ENCODE measurements around the gene MALRD1.

MALRD1 gene

DNA sequence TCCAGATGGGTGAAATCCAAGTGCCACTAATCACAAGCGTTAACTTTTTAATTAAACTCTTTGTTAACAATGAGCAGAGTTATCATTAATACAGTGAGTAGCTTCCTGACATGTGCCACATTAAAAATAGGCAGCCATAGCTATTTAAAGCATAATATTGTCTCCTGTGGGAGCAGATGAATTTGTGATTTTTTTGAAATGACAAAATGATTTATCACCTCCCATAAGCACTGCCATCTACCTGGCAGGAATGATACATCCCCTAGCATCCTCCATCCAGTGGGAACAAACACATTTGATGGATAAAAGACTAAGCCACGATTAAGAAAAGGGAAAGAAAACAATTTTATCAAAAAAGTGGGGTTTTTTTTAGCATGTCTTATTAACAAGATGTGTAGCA is 605.3 kb downstream of the MALRD1 start:
- ChIA-PET CTCF (interaction anchor here (0.5 kb wide), 1 partner anchor 946 kb away, joined by 4 read pairs; no protein-coding TSS in a partner anchor), POLR2A (ENCODE audit: low non-redundant PET) (no interaction called here)
- H3K27ac ChIP-seq = no peak overlapping the region
- DNase-seq (ENCODE audit: low spot score) = no peak
- TF ChIP-seq, protein P1, sequence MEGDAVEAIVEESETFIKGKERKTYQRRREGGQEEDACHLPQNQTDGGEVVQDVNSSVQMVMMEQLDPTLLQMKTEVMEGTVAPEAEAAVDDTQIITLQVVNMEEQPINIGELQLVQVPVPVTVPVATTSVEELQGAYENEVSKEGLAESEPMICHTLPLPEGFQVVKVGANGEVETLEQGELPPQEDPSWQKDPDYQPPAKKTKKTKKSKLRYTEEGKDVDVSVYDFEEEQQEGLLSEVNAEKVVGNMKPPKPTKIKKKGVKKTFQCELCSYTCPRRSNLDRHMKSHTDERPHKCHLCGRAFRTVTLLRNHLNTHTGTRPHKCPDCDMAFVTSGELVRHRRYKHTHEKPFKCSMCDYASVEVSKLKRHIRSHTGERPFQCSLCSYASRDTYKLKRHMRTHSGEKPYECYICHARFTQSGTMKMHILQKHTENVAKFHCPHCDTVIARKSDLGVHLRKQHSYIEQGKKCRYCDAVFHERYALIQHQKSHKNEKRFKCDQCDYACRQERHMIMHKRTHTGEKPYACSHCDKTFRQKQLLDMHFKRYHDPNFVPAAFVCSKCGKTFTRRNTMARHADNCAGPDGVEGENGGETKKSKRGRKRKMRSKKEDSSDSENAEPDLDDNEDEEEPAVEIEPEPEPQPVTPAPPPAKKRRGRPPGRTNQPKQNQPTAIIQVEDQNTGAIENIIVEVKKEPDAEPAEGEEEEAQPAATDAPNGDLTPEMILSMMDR (conservative IDR thresholded peaks at IDR 0.05; ENCODE audit: low read depth) = no peak

DNA sequence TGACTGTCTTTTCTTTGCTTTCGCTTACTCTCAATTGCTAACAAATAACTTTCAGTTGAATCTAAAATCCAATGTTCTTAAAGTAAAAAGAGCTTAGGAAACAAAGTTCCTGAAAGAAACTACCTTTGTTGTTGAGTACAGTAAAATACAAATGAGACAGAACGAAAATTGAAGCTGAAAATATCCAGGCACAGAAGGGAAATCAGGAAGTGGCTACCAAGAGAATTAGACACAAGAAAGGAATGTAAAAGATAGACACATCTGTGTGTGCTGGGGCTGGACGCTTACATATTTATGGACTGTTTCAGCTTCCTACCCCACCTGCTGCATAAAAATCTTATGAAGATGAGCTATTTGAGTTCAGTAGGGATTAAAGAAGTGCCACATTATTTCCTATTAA is 606.0 kb downstream of the MALRD1 start:
- TF ChIP-seq, protein P1 (conservative IDR thresholded peaks at IDR 0.05; ENCODE audit: low read depth) = no peak
- DNase-seq (ENCODE audit: low spot score) = peak; percentile 31
- no peak overlapping the region for H3K27ac ChIP-seq
- CTCF ChIA-PET = no interaction called here
- POLR2A ChIA-PET (ENCODE audit: low non-redundant PET) = no interaction called here

DNA sequence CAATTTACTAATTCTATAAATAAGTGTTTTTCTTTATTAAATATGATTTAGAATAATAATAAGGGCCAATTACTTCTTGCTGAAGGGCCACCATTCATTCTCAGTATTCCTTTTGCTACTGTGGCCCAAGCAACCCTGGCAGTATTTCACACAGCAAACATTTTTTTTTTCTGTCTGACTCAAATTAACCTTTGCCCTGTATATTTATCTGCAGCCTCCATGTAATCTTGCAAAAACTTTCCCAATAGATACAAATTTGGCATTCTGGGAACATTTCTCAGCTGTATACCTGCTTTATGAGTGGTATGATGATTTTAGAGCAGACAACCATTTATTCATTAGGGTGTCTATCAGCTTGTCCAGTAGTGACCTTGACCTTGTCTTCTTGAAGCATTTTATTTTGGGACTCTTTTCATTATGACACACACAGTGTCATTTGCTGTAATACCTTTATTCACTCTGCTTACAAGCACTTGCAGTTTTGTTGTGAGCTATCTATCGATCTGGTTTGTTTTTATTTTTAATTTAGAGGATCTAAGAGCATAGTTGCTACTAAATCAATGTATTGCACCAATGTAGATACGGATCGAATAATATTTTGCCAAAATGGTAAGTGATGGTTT is 607.9 kb downstream of the MALRD1 start:
- DNase-seq (ENCODE audit: low spot score) = no peak
- H3K27ac ChIP-seq = no peak overlapping the region
- POLR2A ChIA-PET (ENCODE audit: low non-redundant PET) = no interaction called here
- CTCF ChIA-PET = no interaction called here
- TF ChIP-seq, protein P1 (conservative IDR thresholded peaks at IDR 0.05; ENCODE audit: low read depth) = no peak

DNA sequence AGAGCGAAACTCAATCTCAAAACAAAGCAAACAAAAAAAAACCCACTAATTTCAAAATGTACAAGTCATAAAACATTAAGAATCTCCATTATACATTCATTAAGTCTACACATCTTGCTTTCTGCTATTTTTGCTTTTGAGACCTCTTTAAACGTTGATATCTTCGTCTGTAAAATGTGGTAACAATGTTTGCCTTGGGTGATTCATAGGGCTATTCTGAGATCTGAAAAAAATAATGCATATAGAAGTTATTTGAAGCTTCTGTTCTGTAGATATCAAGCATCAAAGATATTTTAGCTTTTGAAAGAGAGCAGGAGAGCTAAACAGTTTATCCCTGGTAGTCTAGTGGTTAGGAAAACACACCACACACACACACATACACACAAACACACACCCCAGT is 609.5 kb downstream of the MALRD1 start:
- CTCF ChIA-PET = no interaction called here

DNA sequence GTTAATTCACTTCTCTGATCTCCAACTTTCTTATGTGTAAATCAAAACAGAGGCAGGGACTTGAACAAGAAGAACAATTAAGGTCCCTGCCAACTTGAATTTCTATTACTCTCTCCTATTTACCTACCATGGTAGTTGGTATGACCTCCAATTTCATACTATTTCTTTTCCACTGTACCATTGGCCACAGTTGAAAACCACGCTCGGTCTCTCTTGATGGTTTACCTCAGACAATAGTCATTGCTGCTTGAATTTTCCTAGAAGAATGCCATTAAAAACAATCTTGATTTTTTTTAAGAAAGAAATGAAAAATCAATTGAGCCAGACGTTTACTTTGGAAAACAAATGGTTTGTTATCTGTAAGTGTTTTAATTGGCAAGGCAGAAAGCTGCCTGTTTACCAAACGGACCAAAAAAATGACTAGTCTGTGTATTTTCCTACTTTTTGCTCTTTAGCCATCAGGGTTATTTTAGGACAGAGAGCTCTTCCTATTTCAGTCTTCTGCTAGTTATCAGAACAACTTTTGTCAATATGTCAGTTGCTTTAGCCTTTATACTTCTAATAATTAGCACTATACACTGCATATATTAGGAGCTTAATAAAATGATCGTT is 610.1 kb downstream of the MALRD1 start:
- no peak for DNase-seq (ENCODE audit: low spot score)
- TF ChIP-seq, protein P1 (conservative IDR thresholded peaks at IDR 0.05; ENCODE audit: low read depth) = no peak
- CTCF ChIA-PET = no interaction called here
- POLR2A ChIA-PET (ENCODE audit: low non-redundant PET) = no interaction called here
- H3K27ac ChIP-seq = no peak overlapping the region

More for the DNA sequence above, 609.5 kb downstream of the MALRD1 start:
- no peak for DNase-seq (ENCODE audit: low spot score)
- no peak overlapping the region for H3K27ac ChIP-seq
- POLR2A ChIA-PET (ENCODE audit: low non-redundant PET) = no interaction called here
- TF ChIP-seq, protein P1 (conservative IDR thresholded peaks at IDR 0.05; ENCODE audit: low read depth) = no peak

DNA sequence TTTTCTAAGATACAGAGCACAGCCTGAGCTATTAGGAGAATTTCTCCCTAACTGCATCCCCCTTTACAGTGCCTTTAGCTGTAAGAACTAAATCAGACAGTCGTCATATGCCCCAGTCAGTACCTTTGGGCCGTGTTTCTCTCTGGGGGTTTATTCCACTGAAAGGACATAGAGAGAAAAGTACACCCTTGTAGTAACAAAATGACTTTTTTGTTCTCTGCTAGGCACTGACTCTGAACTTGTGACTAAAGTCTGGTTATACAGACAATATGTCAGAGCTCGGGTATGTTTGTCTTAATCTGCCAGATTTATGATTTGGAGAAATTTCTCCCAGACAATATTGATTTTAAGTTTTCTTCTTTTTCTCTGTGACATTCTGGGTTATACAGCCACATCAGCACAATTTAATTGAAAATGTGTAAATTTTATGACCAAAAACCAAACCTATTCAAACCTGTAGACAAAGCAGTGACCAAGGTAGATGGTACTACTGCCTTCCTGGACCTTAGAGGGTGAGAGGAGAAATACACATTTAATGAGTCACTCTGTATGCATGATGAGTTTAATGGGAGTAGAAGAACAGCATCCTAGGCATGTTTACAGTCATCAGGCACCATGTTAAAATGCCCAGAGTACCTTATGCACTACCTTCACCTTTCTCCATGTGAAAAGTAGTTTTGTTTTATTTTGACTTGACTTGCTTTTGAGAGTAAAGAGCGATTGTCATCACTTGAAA is 611.5 kb downstream of the MALRD1 start:
- H3K27ac ChIP-seq = no peak overlapping the region
- TF ChIP-seq, protein P1 (conservative IDR thresholded peaks at IDR 0.05; ENCODE audit: low read depth) = no peak
- CTCF ChIA-PET = no interaction called here
- no peak for DNase-seq (ENCODE audit: low spot score)
- POLR2A ChIA-PET (ENCODE audit: low non-redundant PET) = no interaction called here
